CD4-positive, alpha-beta T cell (primary cell): ENCODE data around the gene DNASE1L2. TPM values are rescaled to one million over a fixed set of nuclear protein-coding genes. Genes with fewer than 3 reads are reported as not detected.

Experiments used
- ATAC-seq: fragments of 200-7000 bp; cut with Tn5 transposase; one replicate; pipeline ENCODE4 v1.10.0; 2022; ENCODE audit warnings: mild to moderate bottlenecking; ENCODE audit not compliant: poor library complexity
- CTCF ChIA-PET: fragments of 350-600 bp; sonication (Branson Sonifier 250); formaldehyde crosslinking; loops from one replicate; lab custom pipeline; 2021; ENCODE audit warnings: antibody characterized with exemption, inconsistent platforms; lab: Charles Lee
- POLR2A ChIA-PET: fragments of 350-600 bp; sonication (Branson Sonifier 250); formaldehyde crosslinking; loops from one replicate; lab custom pipeline; 2021; ENCODE audit warnings: antibody characterized with exemption, inconsistent platforms; lab: Charles Lee
- DNase-seq, 14 experiments: peaks; one replicate each; pipeline ENCODE4 v3.0.0-alpha.2; 2013 to 2020; ENCODE audit warnings: mixed read lengths in 2 of 14
- H3K27ac ChIP-seq, 2 donors: one replicate each; pipeline versions ENCODE4 v1.5.1 to v1.7.0; 2013; ENCODE audit warnings: low read length in 2 of 2, low read depth in 1 of 2, mild to moderate bottlenecking in 1 of 2
- H3K27me3 ChIP-seq, 2 experiments: 1 replicate in 1 of 2; 2 replicates in 1 of 2; pipeline versions ENCODE4 v1.6.1 to v1.7.0; 2013; ENCODE audit warnings: low read length in 2 of 2, control low read depth in 1 of 2, mild to moderate bottlenecking in 1 of 2, moderate library complexity in 1 of 2; ENCODE audit not compliant: insufficient read depth in 2 of 2, control insufficient read depth in 1 of 2
- H3K36me3 ChIP-seq: one replicate; pipeline ENCODE4 v1.6.1; 2013; ENCODE audit warnings: low read length, control low read depth; ENCODE audit not compliant: insufficient read depth
- H3K4me1 ChIP-seq: one replicate; pipeline ENCODE4 v1.6.1; 2013; ENCODE audit warnings: low read length, control low read depth; ENCODE audit not compliant: insufficient read depth
- H3K4me3 ChIP-seq: one replicate; pipeline ENCODE4 v1.5.1; 2013; ENCODE audit warnings: mild to moderate bottlenecking, low read length, moderate library complexity
- H3K9me3 ChIP-seq, 2 experiments: 1 replicate in 1 of 2; 2 replicates in 1 of 2; pipeline versions ENCODE4 v1.6.1 to v1.7.0; 2013; ENCODE audit warnings: low read length in 2 of 2, mild to moderate bottlenecking in 2 of 2, control low read depth in 1 of 2, moderate library complexity in 1 of 2; ENCODE audit not compliant: control insufficient read depth in 1 of 2, insufficient read depth in 1 of 2
- H3K27ac Mint-ChIP-seq: one replicate; pipeline ENCODE4 v1.8.0; 2020; ENCODE audit warnings: mixed read lengths
- H3K27me3 Mint-ChIP-seq: one replicate; pipeline ENCODE4 v1.8.0; 2021; ENCODE audit warnings: mixed read lengths
- H3K36me3 Mint-ChIP-seq: one replicate; pipeline ENCODE4 v1.8.0; 2021; ENCODE audit warnings: low read depth, mixed read lengths
- H3K4me1 Mint-ChIP-seq: one replicate; pipeline ENCODE4 v1.8.0; 2021; ENCODE audit warnings: low read depth, mixed read lengths
- H3K4me3 Mint-ChIP-seq: one replicate; pipeline ENCODE4 v1.8.0; 2020; ENCODE audit warnings: mild to moderate bottlenecking, mixed read lengths
- H3K9me3 Mint-ChIP-seq: one replicate; pipeline ENCODE4 v1.8.0; 2020; ENCODE audit warnings: mixed read lengths
- CTCF ChIP-seq: fragments of 200-600 bp; IDR thresholded peaks from one replicate; pipeline ENCODE4 v1.8.0; 2022; ENCODE audit warnings: antibody characterized with exemption, mild to moderate bottlenecking
- intact Hi-C, 2 experiments: fragments of 100-400 bp; cut with DNase I in 1 of 2; cut with micrococcal nuclease in 1 of 2; formaldehyde crosslinking; loops; one replicate each; pipeline versions ENCODE4 v1.15.1 to v1.9.0; 2023 to 2025; cut with DNase I, micrococcal nuclease
- total RNA-seq, 174 experiments: library from RNA in 2 of 174; stranded (reverse) in 2 of 174; gene quantifications; one replicate each; pipeline ENCODE4 v1.2.3 and lab custom pipeline; 2021 to 2026

Gene DNASE1L2
- total RNA-seq, 2 experiments from 2014 or later: 0.22 to 0.36 TPM

GRCh38 chr16:2284001-2284770 is 47.9 kb downstream of the DNASE1L2 start:
- Histone ChIP-seq H3K36me3 (no peaks in the 10 kb centered on the region), H3K4me3 (no peak overlapping the region), H3K4me1 (no peaks in the 10 kb centered on the region), H3K27ac (no peak overlapping the region), H3K9me3 (no peaks in the 10 kb centered on the region), H3K27me3 (no peaks in the 10 kb centered on the region)
- Mint-ChIP-seq H3K9me3 (no peaks in the 10 kb centered on the region), H3K27ac (no peak overlapping the region), H3K4me1 (no peaks in the 10 kb centered on the region), H3K27me3 (no peaks in the 10 kb centered on the region), H3K36me3 (peaks cover 5% of the 10 kb centered on the region), H3K4me3 (no peak overlapping the region)
- ChIA-PET CTCF (no interaction called here), POLR2A (no interaction called here)
- ATAC-seq: no peak
- no peak for DNase-seq
- intact Hi-C loops: no loop called here
- TF ChIP-seq CTCF: no peak

DNA sequence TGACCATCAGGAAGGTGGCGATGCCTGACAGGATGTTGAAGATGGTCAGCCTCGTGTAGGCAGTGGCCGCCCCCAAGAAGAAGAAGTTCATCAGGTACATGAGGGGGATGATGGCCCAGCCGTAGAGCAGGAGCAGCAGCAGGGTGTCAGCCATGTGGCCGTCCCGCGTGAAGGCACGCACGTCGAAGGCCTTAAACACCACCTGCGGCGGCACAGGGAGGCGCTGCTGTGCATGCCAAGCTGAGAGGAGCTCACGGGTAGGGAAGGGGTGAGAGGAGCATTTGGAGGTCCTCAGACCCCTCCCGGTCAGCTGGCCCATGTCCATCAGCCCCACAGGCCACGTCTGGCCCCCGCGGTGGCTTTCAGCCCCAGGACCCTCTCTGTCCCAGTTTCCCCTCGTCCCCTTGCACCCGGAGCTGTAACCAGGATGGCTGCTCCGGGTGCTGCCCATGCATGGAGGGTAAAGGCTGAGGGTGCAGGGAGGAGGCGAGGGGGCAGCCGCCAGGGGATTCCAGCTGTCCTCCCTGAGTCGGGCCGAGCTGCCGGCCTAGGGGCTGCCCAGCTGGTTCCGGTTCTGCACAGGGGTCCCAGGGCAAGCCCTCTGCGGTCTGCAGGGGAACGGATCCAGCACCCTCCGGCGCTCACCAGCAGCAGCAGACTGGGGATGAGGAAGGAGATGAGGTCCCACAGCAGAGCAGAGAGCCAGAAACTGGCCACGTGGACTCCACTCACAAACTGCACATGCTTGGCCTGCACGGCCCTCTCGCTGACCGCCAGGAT is 48.7 kb downstream of the DNASE1L2 start:
- Mint-ChIP-seq H3K27ac (no peak overlapping the region), H3K4me3 (no peak overlapping the region), H3K9me3 (no peaks in the 10 kb centered on the region), H3K27me3 (no peaks in the 10 kb centered on the region), H3K36me3 (peaks cover 5% of the 10 kb centered on the region), H3K4me1 (no peaks in the 10 kb centered on the region)
- TF ChIP-seq CTCF: no peak
- no peak overlapping the region for H3K4me3 ChIP-seq
- no peaks in the 10 kb centered on the region for H3K27me3 ChIP-seq
- ChIA-PET POLR2A (no interaction called here), CTCF (no interaction called here)
- no peaks in the 10 kb centered on the region for H3K4me1 ChIP-seq
- intact Hi-C loops: no loop called here
- no peak overlapping the region for H3K27ac ChIP-seq
- ATAC-seq (no peak), DNase-seq (no peak)
- H3K9me3 ChIP-seq: no peaks in the 10 kb centered on the region
- H3K36me3 ChIP-seq: peaks cover 2% of the 10 kb centered on the region

DNA sequence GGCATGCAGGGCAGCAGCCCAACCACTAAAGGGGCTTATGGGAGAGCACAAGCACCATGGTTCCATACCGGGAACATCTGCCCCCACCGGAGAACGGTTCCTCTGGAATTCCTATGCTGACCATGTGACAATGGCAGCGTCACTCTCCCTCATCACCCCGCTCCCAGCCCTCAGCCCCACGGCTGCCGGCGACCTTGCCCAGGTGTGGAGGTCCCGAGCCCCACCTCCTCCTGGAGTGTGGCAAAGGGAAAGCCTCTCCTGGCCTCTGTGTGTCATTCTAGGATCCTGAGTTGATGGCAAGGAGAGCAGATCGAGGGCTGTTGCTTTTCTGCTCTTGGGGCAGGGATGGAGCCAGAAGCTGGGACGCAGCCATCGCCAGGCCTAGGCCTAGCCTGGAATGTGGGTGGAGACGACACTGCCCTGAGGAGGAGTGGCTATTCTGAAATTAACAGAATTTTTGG is 49.5 kb downstream of the DNASE1L2 start:
- no peaks in the 10 kb centered on the region for H3K27me3 Mint-ChIP-seq
- Histone ChIP-seq H3K4me3 (no peak overlapping the region), H3K4me1 (no peaks in the 10 kb centered on the region), H3K27me3 (no peaks in the 10 kb centered on the region), H3K36me3 (peaks cover 5% of the 10 kb centered on the region), H3K27ac (no peak overlapping the region), H3K9me3 (no peaks in the 10 kb centered on the region)
- peaks cover 5% of the 10 kb centered on the region for H3K36me3 Mint-ChIP-seq
- ChIA-PET CTCF (no interaction called here), POLR2A (no interaction called here)
- no peak overlapping the region for H3K4me3 Mint-ChIP-seq
- no peak overlapping the region for H3K27ac Mint-ChIP-seq
- no peak for ATAC-seq
- no peak for TF ChIP-seq CTCF
- H3K9me3 Mint-ChIP-seq: no peaks in the 10 kb centered on the region
- no peak for DNase-seq
- intact Hi-C loops: no loop called here
- H3K4me1 Mint-ChIP-seq: no peaks in the 10 kb centered on the region
